AG10803 (cell line): ENCODE data around the gene SLC2A3.
"Not testable (repeated sequence)": the region's sequence is repeated elsewhere in the genome, so short reads cannot be mapped to it uniquely, and the experiment has no call there.

Experiments used
- DNase-seq: peaks from one replicate; pipeline ENCODE4 v3.0.0; 2010; ENCODE audit warnings: low read depth
- H3K4me3 ChIP-seq: 2 replicates; pipeline ENCODE4 v1.5.1; 2011; ENCODE audit warnings: mild to moderate bottlenecking, low read length, control low read depth
- CTCF ChIP-seq: conservative IDR thresholded peaks from 2 replicates; pipeline ENCODE4 v1.5.1; 2011; ENCODE audit warnings: mild to moderate bottlenecking, low read length, control low read depth, inconsistent platforms

The SLC2A3 gene

GRCh38 chr12:7935590-7936581, at the start of gene SLC2A3:
SLC2A3 (minus strand) TSS chr12:7936187; CDS start chr12:7936034, 153 bp downstream.
- peak within 1 kb of the TSS; percentile 75 for H3K4me3 ChIP-seq
- DNase-seq = peak; percentile 95
- TF ChIP-seq CTCF = no peak

GRCh38 chr12:7984900-7985299, 48.9 kb upstream of the SLC2A3 start:
- no peak for DNase-seq
- no peak overlapping the region for H3K4me3 ChIP-seq
- no peak for TF ChIP-seq CTCF

GRCh38 chr12:7983460-7983859, 47.5 kb upstream of the SLC2A3 start:
- H3K4me3 ChIP-seq, DNase-seq: not testable (repeated sequence)

- H3K4me3 ChIP-seq, DNase-seq: not testable (repeated sequence)
Measured at GRCh38 chr12:7983019-7983418, 47.0 kb upstream of the SLC2A3 start.

- not testable (repeated sequence) for H3K4me3 ChIP-seq, DNase-seq
Measured at GRCh38 chr12:7982332-7982735, 46.3 kb upstream of the SLC2A3 start.

GRCh38 chr12:7981446-7981845, 45.5 kb upstream of the SLC2A3 start:
- no peak for TF ChIP-seq CTCF
- DNase-seq = no peak
- no peak overlapping the region for H3K4me3 ChIP-seq

- not testable (repeated sequence) for DNase-seq, H3K4me3 ChIP-seq
Measured at GRCh38 chr12:7977351-7978124, 41.6 kb upstream of the SLC2A3 start.

- TF ChIP-seq CTCF = no peak
- no peak for DNase-seq
- H3K4me3 ChIP-seq = no peak overlapping the region
Measured at GRCh38 chr12:7973457-7973825, 37.5 kb upstream of the SLC2A3 start.
